PC-3 (cell line): ENCODE measurements around the gene PLCD1.
"Not testable (repeated sequence)": the region's sequence is repeated elsewhere in the genome, so short reads cannot be mapped to it uniquely, and the experiment has no call there.

Experiments used
- CTCF ChIP-seq: fragments of 300-600 bp; sonication (generic); conservative IDR thresholded peaks from 2 replicates; pipeline ENCODE4 v1.5.1; 2017; ENCODE audit warnings: antibody characterized with exemption, low read depth, mild to moderate bottlenecking, low read length
- EZH2phosphoT487 ChIP-seq: fragments of 300-600 bp; sonication (generic); IDR thresholded peaks from 2 replicates; pipeline ENCODE4 v1.6.1; 2018; ENCODE audit warnings: mild to moderate bottlenecking, antibody characterized with exemption, low read length, borderline replicate concordance

- not testable (repeated sequence) for TF ChIP-seq CTCF, EZH2phosphoT487
Observed at GRCh38 chr3:38034335-38034734, 4.9 kb upstream of the PLCD1 start.
